Cardiac muscle cell (in vitro differentiated cells and primary cell): ENCODE data around the gene ADNP2. TPM values are rescaled to one million over a fixed set of nuclear protein-coding genes. Genes with fewer than 3 reads are reported as not detected.

ENCODE experiments used
- DNase-seq, 2 donors: peaks; one replicate each; pipeline versions ENCODE4 v3.0.0 to v3.0.0-alpha.2; 2010 to 2017; ENCODE audit warnings: low read depth in 1 of 2, low spot score in 1 of 2
- H3K27ac ChIP-seq: fragments of 200-600 bp; sonication (generic); 2 replicates; pipeline ENCODE4 v1.5.1; 2016
- H3K27me3 ChIP-seq: fragments of 200-600 bp; sonication (generic); 2 replicates; pipeline ENCODE4 v1.6.0; 2016; ENCODE audit warnings: control low read depth
- H3K36me3 ChIP-seq: fragments of 200-600 bp; sonication (generic); 2 replicates; pipeline ENCODE4 v1.5.1; 2016; ENCODE audit warnings: control low read depth
- H3K4me1 ChIP-seq: fragments of 200-600 bp; sonication (generic); 2 replicates; pipeline ENCODE4 v1.8.1; 2017; ENCODE audit warnings: low read depth, mild to moderate bottlenecking, mixed run types
- H3K4me3 ChIP-seq: fragments of 200-600 bp; sonication (generic); 2 replicates; pipeline ENCODE4 v1.5.1; 2016; ENCODE audit warnings: mild to moderate bottlenecking
- H3K9me3 ChIP-seq: fragments of 200-600 bp; sonication (generic); 2 replicates; pipeline ENCODE4 v1.5.1; 2017; ENCODE audit warnings: low read depth, mild to moderate bottlenecking, control low read depth
- polyA plus RNA-seq: library from polyadenylated mRNA; unstranded; fragments of >200 nt; fragmentation: Nextera tagmentation; extraction: Ambion mirVana; gene quantifications from 2 replicates; pipeline ENCODE4 v1.2.1, GENCODE V29; 2016
- total RNA-seq: library from RNA; depleted of rRNA; stranded (reverse); fragments of >200 nt; gene quantifications from 2 replicates; pipeline ENCODE4 v1.2.3, GENCODE V29; 2016
- TF ChIP-seq, protein P1 (sequence below): IDR thresholded peaks from 2 replicates; pipeline ENCODE4 v1.5.1; 2012; ENCODE audit warnings: low read depth, mild to moderate bottlenecking, low read length

The ADNP2 gene
- total and polyA plus RNA-seq, 2 experiments from 2014 or later: 10.5 to 35.8 TPM

- TF ChIP-seq, protein P1, sequence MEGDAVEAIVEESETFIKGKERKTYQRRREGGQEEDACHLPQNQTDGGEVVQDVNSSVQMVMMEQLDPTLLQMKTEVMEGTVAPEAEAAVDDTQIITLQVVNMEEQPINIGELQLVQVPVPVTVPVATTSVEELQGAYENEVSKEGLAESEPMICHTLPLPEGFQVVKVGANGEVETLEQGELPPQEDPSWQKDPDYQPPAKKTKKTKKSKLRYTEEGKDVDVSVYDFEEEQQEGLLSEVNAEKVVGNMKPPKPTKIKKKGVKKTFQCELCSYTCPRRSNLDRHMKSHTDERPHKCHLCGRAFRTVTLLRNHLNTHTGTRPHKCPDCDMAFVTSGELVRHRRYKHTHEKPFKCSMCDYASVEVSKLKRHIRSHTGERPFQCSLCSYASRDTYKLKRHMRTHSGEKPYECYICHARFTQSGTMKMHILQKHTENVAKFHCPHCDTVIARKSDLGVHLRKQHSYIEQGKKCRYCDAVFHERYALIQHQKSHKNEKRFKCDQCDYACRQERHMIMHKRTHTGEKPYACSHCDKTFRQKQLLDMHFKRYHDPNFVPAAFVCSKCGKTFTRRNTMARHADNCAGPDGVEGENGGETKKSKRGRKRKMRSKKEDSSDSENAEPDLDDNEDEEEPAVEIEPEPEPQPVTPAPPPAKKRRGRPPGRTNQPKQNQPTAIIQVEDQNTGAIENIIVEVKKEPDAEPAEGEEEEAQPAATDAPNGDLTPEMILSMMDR: no peak
- H3K27ac ChIP-seq: no peak overlapping the region
- no peaks in the 10 kb centered on the region for H3K9me3 ChIP-seq
- H3K4me1 ChIP-seq: no peaks in the 10 kb centered on the region
- DNase-seq: no peak
- H3K4me3 ChIP-seq: no peak overlapping the region
- no peaks in the 10 kb centered on the region for H3K36me3 ChIP-seq
- no peaks in the 10 kb centered on the region for H3K27me3 ChIP-seq
Observed at GRCh38 chr18:80178935-80179818, 70.1 kb downstream of the ADNP2 start.

GRCh38 chr18:80179857-80180558 is 70.9 kb downstream of the ADNP2 start:
- TF ChIP-seq, protein P1: no peak
- no peak overlapping the region for H3K27ac ChIP-seq
- no peaks in the 10 kb centered on the region for H3K9me3 ChIP-seq
- no peaks in the 10 kb centered on the region for H3K4me1 ChIP-seq
- H3K4me3 ChIP-seq: no peak overlapping the region
- no peaks in the 10 kb centered on the region for H3K36me3 ChIP-seq
- DNase-seq: no peak
- no peaks in the 10 kb centered on the region for H3K27me3 ChIP-seq

DNA sequence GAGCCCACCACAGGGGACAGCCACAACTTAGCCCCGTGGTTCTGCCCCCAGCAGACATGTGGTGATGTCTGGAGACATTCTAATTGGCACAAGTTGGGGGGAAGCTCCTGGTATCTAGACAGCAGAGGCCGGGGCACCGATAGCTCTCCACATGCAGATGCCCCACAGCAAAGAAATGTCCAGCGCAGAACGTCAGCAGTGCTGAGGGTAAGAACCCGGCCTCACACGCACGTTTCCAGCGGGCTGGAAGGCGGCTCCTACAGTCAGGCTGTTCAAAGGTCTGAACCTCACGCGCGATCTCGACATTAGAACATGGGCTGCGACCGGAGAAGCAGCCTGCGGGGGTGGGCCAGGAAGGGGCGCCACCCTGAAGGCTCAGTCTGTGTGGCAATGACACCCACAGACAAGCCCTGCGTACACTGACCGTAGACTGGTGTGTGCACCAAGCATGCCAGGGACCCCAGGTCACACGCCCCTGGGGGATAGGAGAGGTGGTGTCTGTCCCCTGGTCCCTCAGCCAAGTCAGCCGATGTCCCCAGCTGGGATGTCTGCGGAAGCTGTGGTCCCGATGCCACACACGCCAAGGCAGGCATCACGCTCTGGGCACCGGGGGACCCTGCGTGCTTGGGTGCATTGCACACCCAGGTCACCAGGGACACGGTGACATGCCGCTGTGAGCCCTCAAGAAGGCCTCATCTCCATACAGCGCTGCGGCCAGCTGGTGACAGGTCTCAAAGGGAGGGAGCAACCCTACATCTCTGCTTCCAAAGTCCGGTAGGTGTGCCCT is 71.9 kb downstream of the ADNP2 start:
- no peaks in the 10 kb centered on the region for H3K4me1 ChIP-seq
- H3K36me3 ChIP-seq: no peaks in the 10 kb centered on the region
- H3K9me3 ChIP-seq: no peaks in the 10 kb centered on the region
- DNase-seq: no peak
- no peaks in the 10 kb centered on the region for H3K27me3 ChIP-seq
- no peak overlapping the region for H3K27ac ChIP-seq
- TF ChIP-seq, protein P1: no peak
- no peak overlapping the region for H3K4me3 ChIP-seq

DNA sequence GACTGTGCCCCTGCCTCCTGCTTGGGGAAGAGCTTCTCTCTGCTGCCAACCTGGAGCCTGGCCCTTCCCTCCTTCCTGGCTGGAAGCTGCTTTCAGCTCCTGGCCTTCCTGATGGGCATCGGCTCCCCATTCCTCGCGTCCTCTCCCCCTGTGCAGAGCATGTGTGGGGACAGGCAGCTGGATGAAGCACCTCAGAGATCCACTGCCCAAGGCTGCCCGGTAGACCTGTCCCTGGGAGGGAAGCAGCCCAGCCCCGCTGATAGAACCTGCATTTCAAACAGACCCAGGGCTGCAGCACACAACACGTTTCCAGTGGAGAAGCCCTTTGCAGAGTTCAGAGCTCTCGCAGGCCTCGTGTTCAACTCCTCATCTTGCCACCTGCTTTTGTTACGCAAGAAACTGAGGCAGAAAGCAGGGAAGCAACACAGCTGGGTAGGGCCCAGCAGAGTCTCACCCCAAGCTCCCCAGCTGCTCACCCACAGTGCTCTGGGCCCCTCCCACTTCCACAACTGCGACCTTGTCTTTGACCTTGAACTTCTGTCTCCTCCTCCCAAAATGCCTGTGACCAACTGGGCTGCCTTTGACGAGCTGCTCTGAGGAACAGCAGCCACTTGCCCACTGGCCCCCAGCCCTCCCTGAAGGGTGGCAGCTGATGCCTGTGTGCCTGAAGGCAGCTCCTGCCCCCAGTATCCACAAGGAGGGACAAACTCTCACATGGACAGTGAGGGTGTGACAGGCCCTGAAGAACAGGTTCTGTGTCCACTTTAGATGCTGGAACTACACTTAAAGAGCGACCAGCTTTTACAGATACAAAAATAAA is 72.8 kb downstream of the ADNP2 start:
- DNase-seq: no peak
- H3K9me3 ChIP-seq: no peaks in the 10 kb centered on the region
- TF ChIP-seq, protein P1: no peak
- no peak overlapping the region for H3K4me3 ChIP-seq
- no peaks in the 10 kb centered on the region for H3K36me3 ChIP-seq
- H3K27ac ChIP-seq: no peak overlapping the region
- H3K27me3 ChIP-seq: no peaks in the 10 kb centered on the region
- no peaks in the 10 kb centered on the region for H3K4me1 ChIP-seq

- Histone ChIP-seq H3K9me3 (no peaks in the 10 kb centered on the region), H3K27ac (no peak overlapping the region), H3K4me1 (no peaks in the 10 kb centered on the region), H3K27me3 (no peaks in the 10 kb centered on the region), H3K36me3 (no peaks in the 10 kb centered on the region), H3K4me3 (no peak overlapping the region)
- no peak for DNase-seq
- TF ChIP-seq, protein P1: no peak
Observed at GRCh38 chr18:80182855-80183254, 73.8 kb downstream of the ADNP2 start.
